ENCODE measurements around the gene SYPL2. TPM values are rescaled to one million over a fixed set of nuclear protein-coding genes. Genes with fewer than 3 reads are reported as not detected.
A peak's percentile ranks its signal among the peaks of the same experiment; 100 is the strongest.

Gene SYPL2
- total RNA-seq, 2 experiments from 2014 or later: not detected

GRCh38 chr1:109487261-109487660, 20.9 kb downstream of the SYPL2 start:
- H3K9me3 Mint-ChIP-seq: no peaks in the 10 kb centered on the region
- H3K27me3 Mint-ChIP-seq: peaks cover under 1% of the 10 kb centered on the region
- no peak for DNase-seq
- H3K36me3 Mint-ChIP-seq (ENCODE audit: low read depth): peaks cover 6% of the 10 kb centered on the region
- no peak overlapping the region for H3K27ac Mint-ChIP-seq
- H3K4me3 Mint-ChIP-seq: no peak overlapping the region
- H3K4me1 Mint-ChIP-seq: peaks cover 33% of the 10 kb centered on the region
- ChIA-PET CTCF (interaction anchor here (25.9 kb wide), 1 partner anchor 48 kb away, joined by 779 read pairs; the partner anchor contains the start of gene GPR61), POLR2A (interaction anchor here (1.2 to 6.4 kb wide), 3 partner anchors 43 to 97 kb away, joined by 3 to 78 read pairs (median 46); partner anchors contain the start of gene PSMA5)

- Mint-ChIP-seq H3K36me3 (ENCODE audit: low read depth) (peaks cover 6% of the 10 kb centered on the region), H3K27me3 (no peaks in the 10 kb centered on the region), H3K27ac (no peak overlapping the region), H3K4me3 (no peak overlapping the region), H3K9me3 (no peaks in the 10 kb centered on the region), H3K4me1 (peaks cover 26% of the 10 kb centered on the region)
- ChIA-PET POLR2A (interaction anchor here (1.4 to 6.4 kb wide), 2 partner anchors 14 to 62 kb away, joined by 3 to 78 read pairs; partner anchors contain the start of gene PSMA5), CTCF (interaction anchor here (0.8 to 25.9 kb wide), 4 partner anchors 11 to 47 kb away, joined by 3 to 779 read pairs (median 77); partner anchors contain the start of genes AMIGO1 and GPR61)
- no peak for DNase-seq
Observed at GRCh38 chr1:109488201-109488600, 21.9 kb downstream of the SYPL2 start.

- no peak overlapping the region for H3K27ac Mint-ChIP-seq
- no peak overlapping the region for H3K4me3 Mint-ChIP-seq
- H3K4me1 Mint-ChIP-seq: peaks cover 22% of the 10 kb centered on the region
- no peaks in the 10 kb centered on the region for H3K27me3 Mint-ChIP-seq
- ChIA-PET CTCF (interaction anchor here (0.8 to 25.9 kb wide), 4 partner anchors 10 to 47 kb away, joined by 3 to 779 read pairs (median 77); partner anchors contain the start of genes AMIGO1 and GPR61), POLR2A (interaction anchor here (1.4 kb wide), 1 partner anchor 14 kb away, joined by 3 read pairs; no protein-coding TSS in a partner anchor)
- H3K9me3 Mint-ChIP-seq: no peaks in the 10 kb centered on the region
- no peak for DNase-seq
- H3K36me3 Mint-ChIP-seq (ENCODE audit: low read depth): peaks cover 6% of the 10 kb centered on the region
Observed at GRCh38 chr1:109488696-109489095, 22.4 kb downstream of the SYPL2 start.

- H3K27me3 Mint-ChIP-seq: no peaks in the 10 kb centered on the region
- no peak overlapping the region for H3K4me3 Mint-ChIP-seq
- H3K4me1 Mint-ChIP-seq: peaks cover 22% of the 10 kb centered on the region
- ChIA-PET CTCF (interaction anchor here (0.6 to 25.9 kb wide), 16 partner anchors 9 to 205 kb away, joined by 3 to 779 read pairs (median 4); partner anchors contain the start of genes AMIGO1, GNAI3 and GPR61), POLR2A (interaction anchor here (0.7 to 5.8 kb wide), 8 partner anchors 11 to 65 kb away, joined by 3 to 54 read pairs (median 4); partner anchors contain the start of genes AMIGO1, GNAI3 and PSMA5)
- peak; percentile 78 for DNase-seq
- no peak overlapping the region for H3K27ac Mint-ChIP-seq
- H3K36me3 Mint-ChIP-seq (ENCODE audit: low read depth): peaks cover 10% of the 10 kb centered on the region
- H3K9me3 Mint-ChIP-seq: no peaks in the 10 kb centered on the region
Observed at GRCh38 chr1:109490029-109490933, 23.9 kb downstream of the SYPL2 start.

- Mint-ChIP-seq H3K27ac (no peak overlapping the region), H3K9me3 (no peaks in the 10 kb centered on the region), H3K27me3 (no peaks in the 10 kb centered on the region), H3K4me1 (peaks cover 25% of the 10 kb centered on the region), H3K36me3 (ENCODE audit: low read depth) (peaks cover 13% of the 10 kb centered on the region), H3K4me3 (no peak overlapping the region)
- no peak for DNase-seq
- POLR2A ChIA-PET: interaction anchor here (0.7 to 8.1 kb wide), 9 partner anchors 7 to 65 kb away, joined by 3 to 64 read pairs (median 4); partner anchors contain the start of genes AMIGO1, ATXN7L2, GNAI3 and PSMA5
- CTCF ChIA-PET: interaction anchor here (0.7 to 25.9 kb wide), 13 partner anchors 8 to 130 kb away, joined by 3 to 779 read pairs (median 6); partner anchors contain the start of genes AMIGO1, GNAI3 and GPR61
Observed at GRCh38 chr1:109490934-109491302, 24.6 kb downstream of the SYPL2 start.

GRCh38 chr1:109491372-109491771, 25.0 kb downstream of the SYPL2 start:
- ChIA-PET CTCF (interaction anchor here (0.7 to 25.9 kb wide), 9 partner anchors 7 to 129 kb away, joined by 3 to 779 read pairs (median 11); partner anchors contain the start of genes AMIGO1, ATXN7L2, GNAI3 and GPR61), POLR2A (interaction anchor here (0.7 to 8.1 kb wide), 8 partner anchors 7 to 66 kb away, joined by 3 to 64 read pairs (median 6); partner anchors contain the start of genes ATXN7L2, GNAI3 and PSMA5)
- H3K36me3 Mint-ChIP-seq (ENCODE audit: low read depth): peaks cover 18% of the 10 kb centered on the region
- H3K4me3 Mint-ChIP-seq: no peak overlapping the region
- H3K27me3 Mint-ChIP-seq: no peaks in the 10 kb centered on the region
- H3K9me3 Mint-ChIP-seq: no peaks in the 10 kb centered on the region
- H3K27ac Mint-ChIP-seq: no peak overlapping the region
- H3K4me1 Mint-ChIP-seq: peaks cover 29% of the 10 kb centered on the region
- DNase-seq: no peak

- no peak overlapping the region for H3K27ac Mint-ChIP-seq
- no peaks in the 10 kb centered on the region for H3K9me3 Mint-ChIP-seq
- H3K4me1 Mint-ChIP-seq: peaks cover 36% of the 10 kb centered on the region
- POLR2A ChIA-PET: interaction anchor here (1.1 to 8.1 kb wide), 8 partner anchors 9 to 67 kb away, joined by 3 to 64 read pairs (median 15); partner anchors contain the start of genes ATXN7L2, GNAI3 and PSMA5
- CTCF ChIA-PET: interaction anchor here (0.7 to 25.9 kb wide), 12 partner anchors 7 to 269 kb away, joined by 3 to 779 read pairs (median 6); partner anchors contain the start of genes AMIGO1, ATXN7L2, GNAI3 and GPR61
- no peak for DNase-seq
- H3K36me3 Mint-ChIP-seq (ENCODE audit: low read depth): peaks cover 28% of the 10 kb centered on the region
- H3K27me3 Mint-ChIP-seq: no peaks in the 10 kb centered on the region
- H3K4me3 Mint-ChIP-seq: no peak overlapping the region
Observed at GRCh38 chr1:109492779-109493178, 26.4 kb downstream of the SYPL2 start.

- H3K36me3 Mint-ChIP-seq (ENCODE audit: low read depth): peaks cover 31% of the 10 kb centered on the region
- H3K4me3 Mint-ChIP-seq: peak overlapping the region; percentile 96
- ChIA-PET CTCF (interaction anchor here (0.6 to 25.9 kb wide), 15 partner anchors 9 to 687 kb away, joined by 3 to 779 read pairs (median 4); partner anchors contain the start of genes AMIGO1, ATXN7L2, GNAI3 and GPR61), POLR2A (interaction anchor here (1.1 to 8.1 kb wide), 10 partner anchors 9 to 147 kb away, joined by 3 to 64 read pairs (median 12); partner anchors contain the start of genes ATXN7L2, GNAI3 and PSMA5)
- no peak overlapping the region for H3K27ac Mint-ChIP-seq
- H3K27me3 Mint-ChIP-seq: no peaks in the 10 kb centered on the region
- peaks cover 39% of the 10 kb centered on the region for H3K4me1 Mint-ChIP-seq
- no peaks in the 10 kb centered on the region for H3K9me3 Mint-ChIP-seq
- DNase-seq: no peak
Observed at GRCh38 chr1:109493227-109493626, 26.9 kb downstream of the SYPL2 start.

GRCh38 chr1:109493805-109494539, 27.6 kb downstream of the SYPL2 start, which contains the start of gene CYB561D1:
TSS of gene CYB561D1 (plus strand) at chr1:109494094. CDS start at chr1:109494140, 46 bp downstream.
- peaks cover 32% of the 10 kb centered on the region for H3K36me3 Mint-ChIP-seq (ENCODE audit: low read depth)
- peaks cover 42% of the 10 kb centered on the region for H3K4me1 Mint-ChIP-seq
- peak within 1 kb of the TSS; percentile 82 for H3K27ac Mint-ChIP-seq
- CTCF ChIA-PET: interaction anchor here (0.6 to 25.9 kb wide), 23 partner anchors 10 to 687 kb away, joined by 3 to 779 read pairs (median 3); partner anchors contain the start of genes AMIGO1, ATXN7L2, GNAI3 and GPR61
- POLR2A ChIA-PET: interaction anchor here (0.8 to 8.1 kb wide), 14 partner anchors 9 to 147 kb away, joined by 3 to 64 read pairs (median 6); partner anchors contain the start of genes ATXN7L2, GNAI3 and PSMA5
- DNase-seq: peak; percentile 91
- peak within 1 kb of the TSS; percentile 96 for H3K4me3 Mint-ChIP-seq
- no peaks in the 10 kb centered on the region for H3K27me3 Mint-ChIP-seq
- no peaks in the 10 kb centered on the region for H3K9me3 Mint-ChIP-seq

- no peaks in the 10 kb centered on the region for H3K9me3 Mint-ChIP-seq
- ChIA-PET CTCF (interaction anchor here (1.1 to 25.9 kb wide), 4 partner anchors 11 to 40 kb away, joined by 3 to 779 read pairs (median 95); partner anchors contain the start of genes AMIGO1, ATXN7L2 and GPR61), POLR2A (interaction anchor here (1.1 to 8.1 kb wide), 3 partner anchors 11 to 145 kb away, joined by 3 to 64 read pairs (median 6); partner anchors contain the start of genes ATXN7L2 and GNAI3)
- H3K27ac Mint-ChIP-seq: no peak overlapping the region
- peaks cover 60% of the 10 kb centered on the region for H3K4me1 Mint-ChIP-seq
- peaks cover 39% of the 10 kb centered on the region for H3K36me3 Mint-ChIP-seq (ENCODE audit: low read depth)
- H3K4me3 Mint-ChIP-seq: peak overlapping the region; percentile 96
- H3K27me3 Mint-ChIP-seq: no peaks in the 10 kb centered on the region
- DNase-seq: no peak
Observed at GRCh38 chr1:109495738-109496137, 29.4 kb downstream of the SYPL2 start.

- Mint-ChIP-seq H3K4me3 (no peak overlapping the region), H3K27ac (no peak overlapping the region), H3K9me3 (no peaks in the 10 kb centered on the region), H3K27me3 (no peaks in the 10 kb centered on the region), H3K36me3 (ENCODE audit: low read depth) (peaks cover 42% of the 10 kb centered on the region), H3K4me1 (peaks cover 78% of the 10 kb centered on the region)
- no peak for DNase-seq
- ChIA-PET CTCF (interaction anchor here (0.8 to 25.9 kb wide), 8 partner anchors 8 to 218 kb away, joined by 3 to 779 read pairs (median 4); partner anchors contain the start of genes AMIGO1, ATXN7L2, GPR61 and PSRC1), POLR2A (interaction anchor here (0.7 to 8.1 kb wide), 7 partner anchors 12 to 72 kb away, joined by 3 to 64 read pairs (median 4); partner anchors contain the start of genes AMIGO1 and ATXN7L2)
Observed at GRCh38 chr1:109497449-109498160, 31.3 kb downstream of the SYPL2 start.

Data from activated CD4-positive, alpha-beta memory T cell treated with anti-CD3 and anti-CD28 coated beads, Interleukin-2, amount 10 ng/mL, durations not matched to agents 7 days and 5 days (primary cell).